ENCODE data around the gene FCMR. TPM values are rescaled to one million over a fixed set of nuclear protein-coding genes. Genes with fewer than 3 reads are reported as not detected.

FCMR gene
- total RNA-seq, 1 donor from 2014 or later, result not detected

- no peaks in the 10 kb centered on the region for H3K9me3 Mint-ChIP-seq (ENCODE audit: low read depth)
- no peak overlapping the region for H3K4me3 Mint-ChIP-seq (ENCODE audit: low read depth)
- no peak overlapping the region for H3K27ac Mint-ChIP-seq
- no peak for DNase-seq (ENCODE audit: low spot score, unreplicated experiment)
- TF ChIP-seq CTCF (IDR thresholded peaks at IDR 0.05; ENCODE audit: unreplicated experiment), result no peak
- peaks cover 72% of the 10 kb centered on the region for H3K27me3 Mint-ChIP-seq
- H3K4me1 Mint-ChIP-seq (ENCODE audit: low read depth), result peaks cover 1% of the 10 kb centered on the region
- H3K36me3 Mint-ChIP-seq (ENCODE audit: insufficient read depth), result no peaks in the 10 kb centered on the region
Observed at GRCh38 chr1:206913766-206914537, 7.8 kb downstream of the FCMR start.

DNA sequence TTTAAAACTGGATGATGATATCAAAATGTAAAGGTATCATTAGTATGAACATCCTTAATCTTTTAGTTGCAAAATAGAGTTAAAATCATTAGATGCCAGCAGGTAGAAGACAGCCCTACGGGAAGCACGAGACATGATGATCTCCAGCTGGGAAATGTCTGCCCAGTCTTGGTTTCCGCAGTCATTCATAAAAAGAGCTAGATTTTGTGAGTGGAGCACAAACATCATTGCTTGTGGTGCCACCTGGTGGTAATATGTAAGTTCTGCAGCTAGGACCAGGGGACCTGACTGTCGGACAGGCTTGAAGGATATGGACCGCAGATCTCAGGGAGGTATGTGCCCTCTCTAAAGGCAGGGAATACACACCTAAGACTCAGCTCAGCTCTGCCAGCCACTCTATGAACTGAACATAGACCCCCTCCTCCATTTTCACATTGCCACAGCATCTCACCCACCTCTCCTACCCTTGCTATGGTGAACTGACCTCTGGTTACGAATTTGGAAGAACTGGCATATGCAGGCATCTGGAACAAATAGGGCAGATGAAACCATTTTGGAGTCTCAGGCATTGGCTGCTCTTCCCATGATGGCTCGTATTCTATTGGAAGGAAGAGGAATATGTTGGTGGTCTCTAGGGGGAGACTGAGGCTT, 9.2 kb downstream of the FCMR start:
- DNase-seq (ENCODE audit: low spot score, unreplicated experiment), result peak; percentile 49
- H3K36me3 Mint-ChIP-seq (ENCODE audit: insufficient read depth), result no peaks in the 10 kb centered on the region
- H3K9me3 Mint-ChIP-seq (ENCODE audit: low read depth), result no peaks in the 10 kb centered on the region
- H3K4me3 Mint-ChIP-seq (ENCODE audit: low read depth), result no peak overlapping the region
- peaks cover 78% of the 10 kb centered on the region for H3K27me3 Mint-ChIP-seq
- H3K4me1 Mint-ChIP-seq (ENCODE audit: low read depth), result peaks cover 4% of the 10 kb centered on the region
- no peak overlapping the region for H3K27ac Mint-ChIP-seq
- peak; percentile 78 for TF ChIP-seq CTCF (IDR thresholded peaks at IDR 0.05; ENCODE audit: unreplicated experiment)

DNA sequence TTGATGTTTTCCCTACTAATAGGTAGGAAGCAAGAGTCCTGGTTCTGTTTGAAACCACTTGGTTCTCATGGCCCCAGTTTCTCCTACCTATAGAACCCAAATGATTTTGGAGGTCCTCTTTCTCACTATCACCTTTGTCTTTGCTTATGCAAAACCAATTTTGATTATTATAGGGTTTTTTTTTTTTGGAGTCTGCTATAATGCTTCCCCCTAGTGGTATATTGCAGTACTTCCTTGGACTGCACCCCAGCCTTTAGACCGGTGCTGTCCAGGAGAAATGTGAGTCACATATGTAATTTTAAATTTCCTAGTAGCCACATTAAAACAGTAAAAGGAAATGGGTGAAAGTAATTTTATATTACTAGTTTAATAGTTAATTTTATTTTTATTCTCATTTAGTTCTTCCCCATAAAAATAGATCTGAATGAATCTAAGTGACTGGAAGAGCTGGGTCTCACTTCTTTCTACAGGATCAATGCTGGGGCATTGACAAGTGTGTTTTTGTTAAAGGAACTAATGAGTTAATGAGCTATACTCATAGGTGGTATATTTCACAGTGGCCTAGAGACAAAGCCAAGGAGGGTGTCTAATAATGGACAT, 10.6 kb downstream of the FCMR start:
- TF ChIP-seq CTCF (IDR thresholded peaks at IDR 0.05; ENCODE audit: unreplicated experiment), result peak; percentile 94
- peaks cover 4% of the 10 kb centered on the region for H3K4me1 Mint-ChIP-seq (ENCODE audit: low read depth)
- no peak overlapping the region for H3K27ac Mint-ChIP-seq
- no peak for DNase-seq (ENCODE audit: low spot score, unreplicated experiment)
- H3K9me3 Mint-ChIP-seq (ENCODE audit: low read depth), result no peaks in the 10 kb centered on the region
- H3K4me3 Mint-ChIP-seq (ENCODE audit: low read depth), result no peak overlapping the region
- peaks cover 85% of the 10 kb centered on the region for H3K27me3 Mint-ChIP-seq
- H3K36me3 Mint-ChIP-seq (ENCODE audit: insufficient read depth), result no peaks in the 10 kb centered on the region

GRCh38 chr1:206909883-206910318, 11.8 kb downstream of the FCMR start:
- Mint-ChIP-seq H3K27me3 (peaks cover 85% of the 10 kb centered on the region), H3K36me3 (ENCODE audit: insufficient read depth) (no peaks in the 10 kb centered on the region), H3K4me3 (ENCODE audit: low read depth) (peak overlapping the region; percentile 33), H3K27ac (no peak overlapping the region), H3K4me1 (ENCODE audit: low read depth) (peaks cover 4% of the 10 kb centered on the region), H3K9me3 (ENCODE audit: low read depth) (no peaks in the 10 kb centered on the region)
- DNase-seq (ENCODE audit: low spot score, unreplicated experiment), result no peak
- no peak for TF ChIP-seq CTCF (IDR thresholded peaks at IDR 0.05; ENCODE audit: unreplicated experiment)

GRCh38 chr1:206909161-206909882, 12.4 kb downstream of the FCMR start:
- H3K36me3 Mint-ChIP-seq (ENCODE audit: insufficient read depth), result no peaks in the 10 kb centered on the region
- peak; percentile 51 for DNase-seq (ENCODE audit: low spot score, unreplicated experiment)
- peaks cover 4% of the 10 kb centered on the region for H3K4me1 Mint-ChIP-seq (ENCODE audit: low read depth)
- H3K9me3 Mint-ChIP-seq (ENCODE audit: low read depth), result no peaks in the 10 kb centered on the region
- H3K27me3 Mint-ChIP-seq, result peaks cover 84% of the 10 kb centered on the region
- no peak for TF ChIP-seq CTCF (IDR thresholded peaks at IDR 0.05; ENCODE audit: unreplicated experiment)
- no peak overlapping the region for H3K27ac Mint-ChIP-seq
- peak overlapping the region; percentile 62 for H3K4me3 Mint-ChIP-seq (ENCODE audit: low read depth)
